LNCAP (cell line): ENCODE measurements around the gene LTB.

ENCODE experiments used
- CTCF ChIP-seq: fragments of 450-650 bp; IDR thresholded peaks from 2 replicates; pipeline ENCODE4 v1.5.1; 2017; ENCODE audit warnings: mild to moderate bottlenecking

Gene LTB

GRCh38 chr6:31535538-31536324, 46.5 kb downstream of the LTB start:
- no peak for TF ChIP-seq CTCF

- TF ChIP-seq CTCF: no peak
Measured at GRCh38 chr6:31534521-31535040, 47.6 kb downstream of the LTB start.

GRCh38 chr6:31534011-31534410, 48.2 kb downstream of the LTB start:
- TF ChIP-seq CTCF: no peak

- TF ChIP-seq CTCF: no peak
Measured at GRCh38 chr6:31533455-31533841, 48.8 kb downstream of the LTB start.

- TF ChIP-seq CTCF: no peak
Measured at GRCh38 chr6:31532644-31533454, 49.4 kb downstream of the LTB start.

GRCh38 chr6:31531771-31532643, 50.2 kb downstream of the LTB start:
- TF ChIP-seq CTCF: no peak

- no peak for TF ChIP-seq CTCF
Measured at GRCh38 chr6:31531162-31531561, 51.1 kb downstream of the LTB start.
